GM19467 (cell line): ENCODE data around the gene ZNF302.
"Not testable (repeated sequence)": the region's sequence is repeated elsewhere in the genome, so short reads cannot be mapped to it uniquely, and the experiment has no call there.

Source experiments
- ATAC-seq: cut with Tn5 transposase; IDR thresholded peaks from one replicate; pipeline ENCODE4 v1.9.1; 2021; ENCODE audit warnings: mild to moderate bottlenecking, moderate library complexity; ENCODE audit not compliant: unreplicated experiment

Gene ZNF302

DNA sequence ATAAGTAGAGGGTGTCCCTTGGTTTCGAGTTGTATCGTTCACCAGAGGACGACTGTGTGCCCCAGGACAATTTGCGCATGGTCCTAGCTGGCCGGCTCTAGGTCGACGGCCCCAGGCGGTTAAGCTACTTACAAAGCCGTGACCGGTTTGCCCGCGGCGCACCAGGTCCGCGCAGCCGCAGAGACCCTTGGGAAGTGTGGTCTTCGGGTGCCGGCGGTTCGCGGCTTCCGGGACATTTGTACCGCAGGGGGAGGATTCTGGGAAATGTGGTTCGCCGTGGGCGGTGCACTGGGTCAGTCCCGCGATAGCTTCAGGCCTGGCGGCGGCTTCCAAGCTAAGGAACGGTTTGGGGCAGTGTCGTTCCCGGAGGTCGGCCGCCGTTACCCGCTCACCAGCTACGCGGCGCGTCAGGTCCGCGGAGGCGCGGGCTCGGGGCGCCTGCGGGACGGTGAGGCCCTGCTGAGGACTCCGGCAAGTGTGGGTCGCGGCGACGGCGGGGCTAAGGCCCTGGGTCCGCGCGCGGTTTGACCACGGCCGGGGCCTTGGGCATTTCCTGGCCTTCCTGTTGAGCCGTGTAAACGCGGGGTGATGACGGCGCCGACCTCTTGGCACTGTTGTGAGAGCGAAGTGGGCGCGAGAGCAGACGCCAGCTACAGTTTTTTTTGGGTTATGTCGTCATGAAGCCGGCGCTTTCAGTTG lies at the start of gene ZNF302:
TSS of gene ZNF302 (plus strand) at position 293 of the 699 bp plus-strand sequence. CDS start 1,127 bp downstream, outside the sequence.
- peak; percentile 91 for ATAC-seq

GRCh38 chr19:34633802-34634201 lies 43.7 kb upstream of the ZNF302 start:
- ATAC-seq = no peak

- ATAC-seq = no peak
These were observed 37.9 kb upstream of the ZNF302 start for GRCh38 chr19:34639491-34640085.

DNA sequence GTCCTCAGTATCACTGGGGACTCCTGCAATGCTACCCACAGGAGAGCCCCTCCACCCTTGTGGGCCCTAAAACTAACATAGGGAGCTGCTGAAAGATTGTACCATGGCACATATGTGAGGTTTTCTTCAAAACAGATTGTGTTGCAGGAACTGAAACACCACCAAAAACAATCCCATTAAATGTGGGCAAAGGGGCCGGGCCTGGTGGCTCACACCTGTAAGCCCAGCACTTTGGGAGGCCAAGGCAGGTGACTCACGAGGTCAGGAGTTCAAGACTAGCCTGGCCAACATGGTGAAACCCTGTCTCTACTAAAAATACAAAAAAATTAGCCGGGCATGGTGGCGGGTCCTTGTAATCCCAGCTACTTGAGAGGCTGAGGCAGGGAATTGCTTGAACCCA lies 35.2 kb upstream of the ZNF302 start:
- ATAC-seq = no peak

- no peak for ATAC-seq
These were observed 32.5 kb upstream of the ZNF302 start for GRCh38 chr19:34644991-34645461.

DNA sequence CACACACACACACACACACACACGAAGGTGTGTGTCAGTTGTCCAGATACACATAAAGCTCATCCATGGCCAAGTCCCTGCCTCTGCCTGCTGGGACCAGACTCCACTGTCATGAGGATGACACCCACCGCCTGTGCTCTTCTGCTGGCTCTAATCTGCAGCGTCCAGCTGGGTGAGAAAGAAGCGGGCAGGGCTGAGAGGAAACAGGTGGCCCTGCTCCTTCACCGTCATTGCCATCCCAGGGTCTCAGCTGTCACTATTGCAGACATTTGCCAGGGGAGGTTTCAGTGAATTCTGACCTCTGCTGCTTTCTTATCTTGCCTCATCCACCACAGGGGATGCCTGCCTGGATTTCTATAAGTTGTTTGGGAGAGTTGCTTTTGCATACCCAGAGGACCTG lies 31.9 kb upstream of the ZNF302 start:
- ATAC-seq = no peak

GRCh38 chr19:34649886-34650543 lies 27.5 kb upstream of the ZNF302 start:
- ATAC-seq = no peak

DNA sequence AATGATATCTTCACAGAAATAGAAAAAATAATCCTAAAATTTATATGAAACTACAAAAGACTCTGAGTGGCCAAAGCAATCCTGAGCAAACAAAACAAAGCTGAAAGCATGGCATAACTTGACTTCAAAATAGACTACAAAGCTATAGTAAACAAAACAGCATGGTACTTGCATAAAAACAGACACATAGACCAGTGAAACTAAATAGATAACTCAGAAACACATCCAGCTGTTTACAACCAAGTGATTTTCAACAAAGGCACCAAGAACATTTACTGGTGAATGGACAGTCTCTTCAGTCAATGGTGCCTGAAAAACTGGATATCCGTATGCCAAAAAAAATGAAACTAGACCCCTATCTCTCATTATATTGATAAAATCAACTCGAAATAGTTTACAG lies 25.7 kb upstream of the ZNF302 start:
- ATAC-seq = no peak

DNA sequence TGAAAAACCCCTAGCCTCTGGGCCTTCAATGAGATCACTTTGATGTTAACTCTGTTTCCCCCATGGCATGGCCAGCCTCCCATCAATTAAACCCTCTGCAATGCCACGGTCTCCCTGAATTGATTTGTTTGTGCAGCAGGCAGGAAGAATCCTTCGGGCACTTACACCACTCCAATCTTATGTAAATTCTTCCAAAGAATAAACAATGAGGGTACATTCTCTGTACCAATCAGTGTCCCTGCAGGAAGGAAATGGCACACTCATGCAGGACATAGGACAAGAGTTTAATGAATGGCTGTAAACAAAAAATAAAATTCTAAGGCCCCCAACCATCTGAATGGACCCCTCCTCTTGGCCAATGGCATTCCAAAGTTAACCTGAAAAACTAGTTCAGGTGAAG lies 22.7 kb upstream of the ZNF302 start:
- ATAC-seq = no peak

- ATAC-seq = no peak
These were observed 21.8 kb upstream of the ZNF302 start for GRCh38 chr19:34655651-34656050.

GRCh38 chr19:34661357-34661756 lies 16.1 kb upstream of the ZNF302 start:
- ATAC-seq = no peak

DNA sequence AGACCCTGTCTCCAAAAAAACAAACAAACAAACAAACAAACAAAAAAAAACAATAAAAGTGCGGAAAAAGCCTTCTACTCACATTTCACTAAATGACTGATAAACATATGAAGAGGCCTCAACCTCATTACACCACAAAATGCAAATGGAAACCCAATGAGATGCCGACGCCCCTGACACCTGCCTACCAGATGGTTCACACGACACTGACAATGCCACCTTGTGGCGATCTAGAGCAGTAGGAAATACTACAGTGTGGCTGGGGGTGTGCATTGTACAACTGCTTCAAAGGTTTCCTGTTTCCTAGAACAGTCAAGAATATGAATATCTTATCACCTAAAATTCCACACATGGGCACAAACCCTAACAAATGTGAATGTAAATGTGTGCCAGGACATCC lies 14.6 kb upstream of the ZNF302 start:
- no peak for ATAC-seq

DNA sequence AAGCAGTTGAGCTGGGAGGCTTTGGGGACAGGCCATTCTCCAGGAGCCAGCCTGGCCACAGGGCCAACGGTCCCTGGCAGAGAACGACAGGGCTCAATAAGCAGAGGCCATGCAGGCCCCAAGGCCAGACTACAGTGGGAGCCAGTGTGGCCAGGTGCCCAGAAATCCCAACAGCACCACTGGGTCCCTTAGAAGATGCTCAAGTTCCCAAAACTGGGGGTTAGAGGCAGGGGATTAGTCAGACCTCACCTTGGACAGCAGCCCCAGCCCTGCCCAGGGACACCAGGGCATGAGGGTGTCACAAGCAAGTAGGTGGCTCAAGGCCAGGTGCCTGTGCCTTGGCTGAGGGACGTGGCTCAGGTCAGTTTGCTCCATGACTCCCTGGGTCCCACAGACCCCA lies 13.3 kb upstream of the ZNF302 start:
- ATAC-seq = no peak

DNA sequence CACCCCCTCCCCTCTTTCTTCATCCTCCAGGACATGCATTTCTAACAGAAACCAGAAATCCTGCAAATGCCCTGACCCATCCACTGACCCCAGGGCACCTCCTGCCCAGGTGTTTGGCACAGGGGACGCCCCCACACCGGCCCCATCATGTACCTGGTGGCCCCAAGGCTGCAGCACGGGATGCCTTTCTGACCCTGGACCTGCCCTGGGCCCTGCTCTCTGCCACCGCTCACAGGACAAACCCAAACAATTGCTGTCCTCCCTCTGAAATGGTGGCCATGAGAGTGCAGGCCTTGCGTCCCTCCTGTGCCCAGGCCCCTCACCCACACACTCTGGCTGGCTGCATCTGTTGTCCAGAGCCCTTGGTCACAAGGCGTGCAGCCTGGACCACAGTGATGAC lies 12.6 kb upstream of the ZNF302 start:
- ATAC-seq = no peak

DNA sequence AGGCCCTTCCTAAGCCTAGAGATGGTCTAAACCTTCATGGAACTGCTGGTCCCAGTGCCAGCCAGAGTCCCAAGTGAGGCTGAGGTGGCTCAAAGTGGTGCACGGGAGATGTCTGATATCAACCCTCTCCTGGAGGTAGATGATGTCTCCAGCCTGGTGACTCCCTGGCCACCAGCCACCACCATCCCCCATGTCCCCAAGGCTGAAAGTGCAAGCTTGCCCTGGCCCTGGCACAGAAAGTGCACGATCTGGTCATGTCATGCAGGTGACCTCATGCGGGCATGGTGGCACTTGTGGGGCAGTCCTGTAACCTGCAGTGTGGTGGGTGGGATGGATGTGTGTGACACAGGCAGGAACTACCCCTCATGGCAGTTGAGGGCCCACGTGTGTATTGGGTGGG lies 12.2 kb upstream of the ZNF302 start:
- ATAC-seq = not testable (repeated sequence)

GRCh38 chr19:34666200-34666957 lies 11.1 kb upstream of the ZNF302 start:
- ATAC-seq = no peak

DNA sequence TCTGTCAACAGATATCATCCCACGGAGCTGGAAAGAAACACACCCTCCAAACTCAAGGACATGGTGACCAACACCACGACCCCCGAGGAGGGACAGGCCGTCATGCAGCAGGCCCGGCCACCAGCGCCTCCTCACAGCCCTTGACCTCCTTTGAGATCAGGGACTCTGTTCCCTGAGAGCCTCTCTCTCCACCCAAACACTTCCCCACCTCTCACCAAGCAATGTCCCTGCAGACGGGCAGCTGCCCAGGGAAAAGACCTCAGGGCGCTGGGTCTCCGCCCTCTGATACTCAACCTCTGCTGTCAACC lies 10.6 kb upstream of the ZNF302 start:
- no peak for ATAC-seq

DNA sequence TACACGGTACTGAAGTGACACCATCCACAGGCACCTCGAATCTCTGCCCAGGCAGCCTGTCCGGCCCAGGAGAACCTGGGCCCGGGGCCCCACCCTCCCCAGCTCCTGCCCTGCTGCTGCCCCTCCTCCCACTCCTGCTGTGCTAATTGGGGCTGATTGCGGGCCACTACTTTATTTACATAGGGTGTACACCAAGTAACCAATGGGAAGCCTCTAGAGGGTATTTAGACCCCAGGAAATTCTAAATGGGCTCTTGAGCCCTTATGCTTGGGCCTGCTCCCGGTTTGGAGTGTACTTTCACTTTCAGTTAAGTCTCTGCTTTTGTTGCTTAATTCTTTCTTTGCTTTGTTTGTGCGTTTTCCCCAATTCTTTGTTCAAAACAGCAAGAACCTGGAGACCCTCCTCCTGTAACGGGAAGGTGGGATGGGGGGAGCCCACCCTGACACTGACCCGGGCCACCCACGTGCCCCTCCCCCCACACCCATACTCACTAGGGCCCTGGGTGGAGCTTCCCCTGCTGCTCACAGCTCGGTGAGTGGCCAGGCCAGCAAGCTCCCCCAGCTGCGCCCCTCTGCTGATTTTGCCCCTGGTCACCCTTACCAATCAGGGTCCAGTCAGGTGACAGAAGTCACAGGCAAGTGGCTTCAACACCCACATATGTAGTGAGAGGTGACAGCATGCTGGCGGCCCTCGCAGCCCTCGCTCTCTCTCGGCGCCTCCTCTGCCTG lies 10.0 kb upstream of the ZNF302 start:
- ATAC-seq = no peak

DNA sequence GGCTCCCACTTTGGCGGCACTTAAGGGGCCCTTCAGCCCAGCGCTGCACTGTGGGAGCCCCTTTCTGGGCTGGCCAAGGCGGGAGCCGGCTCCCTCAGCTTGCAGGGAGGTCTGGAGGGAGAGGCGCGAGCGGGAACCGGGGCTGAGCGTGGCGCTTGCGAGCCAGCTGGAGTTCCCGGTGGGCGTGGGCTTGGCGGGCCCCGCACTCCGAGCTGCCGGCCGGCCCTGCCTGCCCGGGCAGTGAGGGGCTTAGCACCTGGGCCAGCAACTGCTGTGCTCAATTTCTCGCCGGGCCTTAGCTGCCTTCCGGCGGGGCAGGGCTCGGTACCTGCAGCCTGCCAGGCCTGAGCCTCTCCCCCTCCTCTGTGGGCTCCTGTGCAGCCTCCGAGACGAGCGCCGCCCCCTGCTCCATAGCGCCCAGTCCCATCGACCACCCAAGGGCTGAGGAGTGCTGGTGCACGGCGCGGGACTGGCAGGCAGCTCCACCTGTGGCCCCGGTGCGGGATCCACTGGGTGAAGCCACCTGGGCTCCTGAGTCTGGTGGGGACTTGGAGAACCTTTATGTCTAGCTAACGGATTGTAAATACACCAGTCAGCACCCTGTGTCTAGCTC lies 9.3 kb upstream of the ZNF302 start:
- ATAC-seq = not testable (repeated sequence)

DNA sequence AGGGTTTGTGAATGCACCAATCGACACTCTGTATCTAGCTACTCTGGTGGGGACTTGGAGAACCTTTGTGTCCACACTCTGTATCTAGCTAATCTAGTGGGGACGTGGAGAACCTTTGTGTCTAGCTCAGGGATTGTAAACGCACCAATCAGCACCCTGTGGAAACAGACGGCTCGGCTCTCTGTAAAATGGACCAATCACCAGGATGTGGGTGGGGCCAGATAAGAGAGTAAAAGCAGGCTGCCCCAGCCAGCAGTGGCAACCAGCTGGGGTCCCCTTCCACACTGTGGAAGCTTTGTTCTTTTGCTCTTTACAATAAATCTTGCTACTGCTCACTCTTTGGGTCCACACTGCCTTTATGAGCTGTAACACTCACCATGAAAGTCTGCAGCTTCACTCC lies 8.8 kb upstream of the ZNF302 start:
- not testable (repeated sequence) for ATAC-seq
